ENCODE measurements around the gene UBB. TPM values are rescaled to one million over a fixed set of nuclear protein-coding genes. Genes with fewer than 3 reads are reported as not detected.
"Not testable (repeated sequence)": the region's sequence is repeated elsewhere in the genome, so short reads cannot be mapped to it uniquely, and the experiment has no call there.

Gene UBB
- total and polyA plus RNA-seq, 2 of the 4 experiments (the other 2 are of a cell fraction), result 2,561 to 4,283 TPM

- no peaks in the 10 kb centered on the region for H3K9me1 ChIP-seq (ENCODE audit: insufficient read depth, low read length)
- H2BK5ac ChIP-seq (ENCODE audit: low read depth, low read length, poor library complexity, severe bottlenecking), result no peak overlapping the region
- no peaks in the 10 kb centered on the region; the same call in 1 of the 2 replicates for H3K4me1 ChIP-seq (ENCODE audit: control insufficient read depth, insufficient read depth, low read length)
- no peak overlapping the region for H3K9ac ChIP-seq (ENCODE audit: low read depth, low read length)
- H2BK120ac ChIP-seq (ENCODE audit: low read depth, low read length), result no peak overlapping the region
- H4K5ac ChIP-seq (ENCODE audit: low read depth, low read length), result no peak overlapping the region
- no peak overlapping the region for H3K23ac ChIP-seq (ENCODE audit: low read depth, low read length)
- peak; percentile 56; the same call in 1 of the 2 replicates for TF ChIP-seq NFE2L2 (IDR thresholded peaks at IDR 0.05; ENCODE audit: low read depth, low read length)
- TF ChIP-seq SMC3 (IDR thresholded peaks at IDR 0.05; ENCODE audit: low read depth, low read length), result no peak
- no TSS peak for BruUV-seq (replicated peaks)
- no peak overlapping the region for H2BK20ac ChIP-seq (ENCODE audit: low read depth, low read length)
- no peak overlapping the region for H3K18ac ChIP-seq (ENCODE audit: low read depth, low read length)
- H3K14ac ChIP-seq (replicated peaks; ENCODE audit: low read depth, low read length), result no peak overlapping the region
- DNase-seq, result no peak
- no peak overlapping the region for H3K4me3 ChIP-seq (ENCODE audit: insufficient read depth, low read depth, low read length)
- no peaks in the 10 kb centered on the region for H3K79me1 ChIP-seq (ENCODE audit: low read depth in 1 of 2, low read length in 2 of 2)
- in situ Hi-C loops (cut with MboI; ENCODE audit: low sequenced_read_pairs) (no loop called here), intact Hi-C loops (cut with micrococcal nuclease) (no loop called here), dilution Hi-C loops (cut with HindIII; ENCODE audit: low sequenced_read_pairs, unreplicated experiment) (no loop called here)
- no peaks in the 10 kb centered on the region for H4K20me1 ChIP-seq (ENCODE audit: insufficient read depth, low read length)
- no peak overlapping the region for H2AFZ ChIP-seq (replicated peaks; ENCODE audit: low read length, poor library complexity)
- H2AK9ac ChIP-seq (replicated peaks; ENCODE audit: low read depth, low read length, poor library complexity), result no peak overlapping the region
- WGBS, 2 experiments (ENCODE audit: extremely low coverage in 2 of 2, insufficient read length in 1 of 2), result 30% methylated on average over 5 of the region's 9 CpGs; no CpG with 5 or more reads in 1 of the 2 experiments
- no peaks in the 10 kb centered on the region for H3K27me3 ChIP-seq (ENCODE audit: control insufficient read depth, insufficient read depth, low read length)
- H3K4ac ChIP-seq (ENCODE audit: low read depth, low read length), result no peak overlapping the region
- peak; percentile 42 for ATAC-seq (ENCODE audit: low read depth)
- CTCF ChIA-PET, result no interaction called here
- no peak overlapping the region for H4K8ac ChIP-seq (ENCODE audit: low read depth in 2 of 2, low read length in 2 of 2)
- H2AK5ac ChIP-seq (ENCODE audit: low read depth, low read length), result no peak overlapping the region
- H3K56ac ChIP-seq (ENCODE audit: extremely low read depth, insufficient read depth, low read length), result no peak overlapping the region
- H2BK15ac ChIP-seq (ENCODE audit: low read depth, low read length), result no peak overlapping the region
- POLR2A ChIA-PET (ENCODE audit: unreplicated experiment), result no interaction called here
- H3K27ac ChIP-seq (ENCODE audit: insufficient read depth, low read length), result no peak overlapping the region
- H3K4me2 ChIP-seq (ENCODE audit: low read depth, low read length), result no peak overlapping the region
- no peaks in the 10 kb centered on the region for H3K36me3 ChIP-seq (ENCODE audit: control insufficient read depth, insufficient read depth, low read length)
- no peak overlapping the region for H4K91ac ChIP-seq (ENCODE audit: insufficient read depth, low read depth, low read length)
- H3K9me3 ChIP-seq (ENCODE audit: control insufficient read depth, insufficient read depth, low read length), result no peaks in the 10 kb centered on the region
Observed at GRCh38 chr17:16398270-16399267, 17.7 kb downstream of the UBB start.

GRCh38 chr17:16403847-16404246 lies 23.0 kb downstream of the UBB start:
- POLR2A ChIA-PET (ENCODE audit: unreplicated experiment); intact Hi-C loops (cut with micrococcal nuclease); CTCF ChIA-PET; H2BK5ac ChIP-seq (ENCODE audit: low read depth, low read length, poor library complexity, severe bottlenecking); H3K27ac ChIP-seq (ENCODE audit: insufficient read depth, low read length); H3K79me1 ChIP-seq (ENCODE audit: low read depth in 1 of 2, low read length in 2 of 2); H3K4me3 ChIP-seq (ENCODE audit: insufficient read depth, low read depth, low read length); H4K20me1 ChIP-seq (ENCODE audit: insufficient read depth, low read length); H2BK20ac ChIP-seq (ENCODE audit: low read depth, low read length); H4K8ac ChIP-seq (ENCODE audit: low read depth in 2 of 2, low read length in 2 of 2); H3K36me3 ChIP-seq (ENCODE audit: control insufficient read depth, insufficient read depth, low read length); H4K91ac ChIP-seq (ENCODE audit: insufficient read depth, low read depth, low read length); H3K14ac ChIP-seq (replicated peaks; ENCODE audit: low read depth, low read length); BruUV-seq (replicated peaks); H3K23ac ChIP-seq (ENCODE audit: low read depth, low read length); H2BK15ac ChIP-seq (ENCODE audit: low read depth, low read length); in situ Hi-C loops (cut with MboI; ENCODE audit: low sequenced_read_pairs); ATAC-seq (ENCODE audit: low read depth); H3K4me1 ChIP-seq (ENCODE audit: control insufficient read depth, insufficient read depth, low read length); H4K5ac ChIP-seq (ENCODE audit: low read depth, low read length); H2AK9ac ChIP-seq (replicated peaks; ENCODE audit: low read depth, low read length, poor library complexity); H3K27me3 ChIP-seq (ENCODE audit: control insufficient read depth, insufficient read depth, low read length); H3K9me1 ChIP-seq (ENCODE audit: insufficient read depth, low read length); H2BK120ac ChIP-seq (ENCODE audit: low read depth, low read length); H3K9me3 ChIP-seq (ENCODE audit: control insufficient read depth, insufficient read depth, low read length); dilution Hi-C loops (cut with HindIII; ENCODE audit: low sequenced_read_pairs, unreplicated experiment); H3K9ac ChIP-seq (ENCODE audit: low read depth, low read length); H3K4ac ChIP-seq (ENCODE audit: low read depth, low read length); H2AFZ ChIP-seq (replicated peaks; ENCODE audit: low read length, poor library complexity); H3K4me2 ChIP-seq (ENCODE audit: low read depth, low read length); H3K56ac ChIP-seq (ENCODE audit: extremely low read depth, insufficient read depth, low read length); H3K18ac ChIP-seq (ENCODE audit: low read depth, low read length); DNase-seq: not testable (repeated sequence)
- H2AK5ac ChIP-seq (ENCODE audit: low read depth, low read length), result 0 out of 2 replicates have a peak overlapping the region, but pooled peaks have one; percentile 2
- 97% methylated on average over 6 of the region's 9 CpGs; no CpG with 5 or more reads in 1 of the 2 experiments for WGBS, 2 experiments (ENCODE audit: extremely low coverage in 2 of 2, insufficient read length in 1 of 2)
